ENCODE measurements around the gene TTLL5.
A peak's percentile ranks its signal among the peaks of the same experiment; 100 is the strongest.

Gene TTLL5

GRCh38 chr14:75976826-75977581, 316.0 kb downstream of the TTLL5 start:
- no peak for DNase-seq

GRCh38 chr14:75977582-75977943, 316.5 kb downstream of the TTLL5 start:
- DNase-seq, result no peak

- peak in 1 of 2 experiments; percentile 52 for DNase-seq
Measured at GRCh38 chr14:75978249-75978731, 317.2 kb downstream of the TTLL5 start.

GRCh38 chr14:75979071-75979571, 318.1 kb downstream of the TTLL5 start:
- peak in 1 of 2 experiments; percentile 57 for DNase-seq

GRCh38 chr14:75979648-75980565, 318.9 kb downstream of the TTLL5 start:
- DNase-seq, result peak in 1 of 2 experiments; percentile 44

GRCh38 chr14:75980856-75981255, 319.8 kb downstream of the TTLL5 start:
- peak in 1 of 2 experiments; percentile 8 for DNase-seq

- DNase-seq, result peak; percentile 66 to 78
Measured at GRCh38 chr14:75981426-75982265, 320.6 kb downstream of the TTLL5 start, which contains the start of gene TGFB3. Gene TGFB3 (minus strand): TSS chr14:75981995. CDS start chr14:75980893, 1,102 bp downstream.

- DNase-seq, result peak; percentile 57 to 84
Measured at GRCh38 chr14:75982266-75983018, 321.4 kb downstream of the TTLL5 start.

- DNase-seq, result no peak
Measured at GRCh38 chr14:75983019-75983358, 321.9 kb downstream of the TTLL5 start.

- DNase-seq, result no peak
Measured at GRCh38 chr14:75984674-75985073, 323.6 kb downstream of the TTLL5 start.

GRCh38 chr14:75985618-75986438, 324.8 kb downstream of the TTLL5 start, which contains the start of gene IFT43:
Gene IFT43 (plus strand): TSS chr14:75985763. CDS start chr14:75985787, 24 bp downstream.
- peak; percentile 46 to 64 for DNase-seq

GRCh38 chr14:75986439-75986765, 325.4 kb downstream of the TTLL5 start:
- no peak for DNase-seq

GRCh38 chr14:75987201-75987970, 326.3 kb downstream of the TTLL5 start:
- DNase-seq, result no peak

- DNase-seq, result no peak
Measured at GRCh38 chr14:75989134-75989533, 328.1 kb downstream of the TTLL5 start.

- no peak for DNase-seq
Measured at GRCh38 chr14:75990297-75990696, 329.3 kb downstream of the TTLL5 start.

GRCh38 chr14:75991753-75992152, 330.7 kb downstream of the TTLL5 start:
- no peak for DNase-seq

GRCh38 chr14:75993567-75994041, 332.6 kb downstream of the TTLL5 start:
- DNase-seq, result no peak

GRCh38 chr14:75995372-75996041, 334.5 kb downstream of the TTLL5 start:
- no peak for DNase-seq

- no peak for DNase-seq
Measured at GRCh38 chr14:75996488-75996887, 335.4 kb downstream of the TTLL5 start.
